Ramos (cell line): ENCODE measurements around the gene HELQ.

Source experiments
- in situ Hi-C: fragments of 300-500 bp; cut with MboI; formaldehyde crosslinking; loops from one replicate; pipeline ENCODE4 v1.14.3; 2022; ENCODE audit warnings: low sequenced_read_pairs; ENCODE audit not compliant: unreplicated experiment

Gene HELQ

GRCh38 chr4:83372931-83373330 lies 82.7 kb downstream of the HELQ start:
- in situ Hi-C loops, result no loop called here

- in situ Hi-C loops, result no loop called here
These were observed 83.7 kb downstream of the HELQ start for GRCh38 chr4:83371936-83372335.

DNA sequence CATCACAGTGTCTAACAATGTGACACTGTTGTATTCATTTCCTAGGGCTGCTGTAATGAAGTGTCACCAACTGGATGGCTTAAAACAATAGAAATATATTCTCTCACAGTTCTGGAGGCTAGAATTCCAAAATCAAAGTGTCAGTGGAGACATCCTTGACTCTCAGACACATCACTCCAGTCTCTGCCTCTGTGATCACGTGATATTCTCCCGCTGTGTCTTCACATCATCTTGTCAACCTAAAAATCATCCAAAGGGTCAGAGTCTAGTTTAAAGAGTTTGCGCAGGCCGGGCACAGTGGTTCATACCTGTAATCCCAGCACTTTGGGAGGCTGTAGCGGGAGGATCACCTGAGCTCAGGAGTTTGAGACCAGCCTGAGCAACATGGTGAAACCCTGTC lies 84.4 kb downstream of the HELQ start:
- in situ Hi-C loops, result no loop called here

DNA sequence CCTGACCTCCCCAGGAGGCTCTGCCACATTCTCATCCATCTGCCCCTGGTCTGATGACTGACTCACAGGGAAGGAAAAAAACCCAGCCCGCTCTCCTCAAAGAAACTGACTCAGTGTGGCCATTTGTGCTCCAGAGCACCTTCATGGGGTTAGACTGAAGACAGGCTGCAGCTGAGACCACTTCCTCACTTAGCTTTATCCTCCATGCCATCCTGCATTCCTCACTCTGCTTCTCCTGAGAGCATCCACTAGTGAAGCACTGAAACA lies 85.0 kb downstream of the HELQ start:
- in situ Hi-C loops, result no loop called here

DNA sequence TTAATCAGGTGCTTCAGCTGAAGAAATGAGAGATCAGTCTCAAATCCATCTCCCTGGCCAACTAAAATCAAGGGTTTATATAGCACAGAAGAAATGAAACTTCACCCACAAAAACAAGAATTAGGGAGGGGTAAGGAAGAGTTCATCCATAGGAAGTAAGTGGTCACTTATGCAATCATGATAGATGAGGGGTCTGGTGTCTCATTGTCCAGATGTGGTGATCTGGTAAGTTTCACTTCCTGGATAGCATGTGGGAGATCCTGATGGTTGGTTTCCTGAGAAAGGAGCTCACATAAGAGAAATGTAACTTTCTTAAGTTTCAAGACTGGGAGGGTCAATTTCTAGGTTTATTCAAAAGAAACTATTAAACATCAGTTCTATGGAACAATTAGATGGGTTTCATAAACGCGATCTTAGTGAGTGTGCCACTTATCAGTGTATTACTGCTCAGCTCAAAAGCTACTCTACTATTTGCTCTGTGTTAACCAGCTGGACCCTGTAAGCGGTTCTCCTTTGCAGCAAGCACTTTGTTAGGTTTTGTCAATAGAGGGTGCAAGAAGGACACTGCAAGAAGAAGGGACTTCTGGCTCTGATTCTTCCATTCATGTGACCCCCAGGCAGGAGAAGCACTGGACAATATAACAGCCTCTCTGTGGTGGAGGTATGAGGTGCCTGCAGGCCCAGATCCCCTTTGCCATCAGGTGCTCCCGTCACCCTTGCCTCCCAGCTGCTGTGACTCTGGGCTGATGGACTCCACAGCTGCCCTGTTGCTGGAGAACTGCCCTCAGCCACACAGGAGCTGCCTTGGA lies 85.6 kb downstream of the HELQ start:
- in situ Hi-C loops, result loop anchor here (10.0 kb wide), 1 partner anchor 265 kb away; no protein-coding TSS in a partner anchor

DNA sequence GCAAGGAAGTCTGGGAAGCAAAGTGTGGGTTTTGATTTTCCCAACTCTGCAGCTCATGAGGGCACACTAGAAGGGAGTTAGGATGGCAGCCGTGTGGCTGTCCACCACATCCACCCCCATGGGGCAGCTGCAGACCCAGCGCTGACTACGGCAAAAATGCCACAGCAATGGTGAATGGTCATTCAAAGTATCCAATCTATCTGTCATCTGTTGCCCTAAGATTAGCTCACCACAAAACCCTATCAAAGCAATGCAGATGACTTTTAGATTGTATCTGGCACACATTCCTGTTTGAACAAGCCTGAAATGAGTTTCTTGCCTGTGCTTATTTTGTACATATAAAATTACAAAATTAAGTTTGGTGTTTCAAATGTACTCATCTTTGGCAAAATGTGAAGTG lies 91.3 kb downstream of the HELQ start:
- in situ Hi-C loops, result loop anchor here (10.0 kb wide), 1 partner anchor 270 kb away; no protein-coding TSS in a partner anchor

DNA sequence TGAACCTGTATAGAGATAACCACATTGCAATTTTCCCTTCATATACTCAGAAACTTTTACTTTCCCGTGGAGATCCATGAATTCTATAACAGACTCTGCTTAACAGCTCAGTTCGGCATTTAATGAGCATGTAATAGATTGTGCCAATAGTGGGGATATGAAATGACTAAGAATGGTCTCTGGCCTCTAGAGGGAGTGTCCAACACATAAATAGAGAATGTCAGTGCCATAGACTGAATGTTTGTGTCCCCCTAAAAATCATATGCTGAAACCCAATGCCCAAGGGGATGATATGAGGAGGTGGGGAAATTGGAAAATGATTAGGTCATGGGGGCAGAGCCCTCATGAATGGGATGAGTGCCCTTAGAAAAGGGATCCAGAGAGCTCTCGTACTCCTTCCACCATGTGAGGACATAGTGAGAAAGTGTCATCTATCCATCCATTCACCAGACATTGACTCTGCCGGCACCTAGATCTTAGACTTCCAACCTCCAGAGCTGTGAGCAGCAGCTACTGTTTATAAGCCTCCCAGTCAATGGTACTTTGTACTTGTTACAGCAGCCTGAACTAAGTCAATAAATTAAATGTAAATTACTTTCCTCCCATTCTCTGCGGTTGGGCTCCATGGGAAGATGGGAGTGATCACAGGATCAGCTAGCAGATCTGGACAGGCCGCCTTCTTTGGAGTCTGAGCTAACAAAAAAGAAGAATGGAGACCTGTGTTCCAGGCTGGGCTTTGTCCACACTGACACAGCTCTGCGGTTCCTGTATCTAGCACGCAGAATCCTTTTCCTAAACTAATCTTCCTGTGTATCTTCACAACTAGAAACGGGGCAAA lies 92.9 kb downstream of the HELQ start:
- in situ Hi-C loops, result loop anchor here (10.0 kb wide), 1 partner anchor 272 kb away; no protein-coding TSS in a partner anchor

DNA sequence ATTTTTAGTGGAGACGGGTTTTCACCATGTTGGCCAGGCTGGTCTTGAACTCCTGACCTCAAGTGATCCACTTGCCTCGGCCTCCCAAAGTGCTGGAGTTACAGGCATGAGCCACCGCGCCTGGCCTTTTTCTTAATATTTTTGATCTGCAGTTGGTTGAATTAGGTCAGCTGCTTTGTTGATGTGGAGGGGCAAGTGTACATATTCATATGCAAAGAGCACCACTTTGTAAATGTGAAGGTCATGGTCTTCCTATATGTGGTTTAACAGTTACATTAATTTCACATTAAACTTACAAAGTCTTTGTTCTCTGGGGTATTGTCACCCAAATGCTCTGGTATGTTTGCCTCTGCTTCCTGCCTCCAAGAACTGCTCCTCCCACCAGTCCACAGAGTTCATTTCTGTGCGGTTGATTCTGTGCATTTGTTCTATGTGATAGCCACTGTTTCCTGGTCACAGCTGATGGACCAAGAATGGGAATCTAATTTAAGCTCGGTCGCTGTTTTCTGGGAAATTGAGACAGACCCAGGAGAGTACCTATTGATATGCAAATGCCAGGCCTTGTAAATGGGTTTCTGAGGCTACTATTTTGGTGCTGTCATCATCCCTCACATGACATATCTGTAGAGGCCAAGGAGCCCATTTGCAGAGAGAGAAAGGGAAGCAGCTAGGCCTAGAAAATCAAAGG lies 94.1 kb downstream of the HELQ start:
- in situ Hi-C loops, result loop anchor here (10.0 kb wide), 1 partner anchor 273 kb away; no protein-coding TSS in a partner anchor

DNA sequence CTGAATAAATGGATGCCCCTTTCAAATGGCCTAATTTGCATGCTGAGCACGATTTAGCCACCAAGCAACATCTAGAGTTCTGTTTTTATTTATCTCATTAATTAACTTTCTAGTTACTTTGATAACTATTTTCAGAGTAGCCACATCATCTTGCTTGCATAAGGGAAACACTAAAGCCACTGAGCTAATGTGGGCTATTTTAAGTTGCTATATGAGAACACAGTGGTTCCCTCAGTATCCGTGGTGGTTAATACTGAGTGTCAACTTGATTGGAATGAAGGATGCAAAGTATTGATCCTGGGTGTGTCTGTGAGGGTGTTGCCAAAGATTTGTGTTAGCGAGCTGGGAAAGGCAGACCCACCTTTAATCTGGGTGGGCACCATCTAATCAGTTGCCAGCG lies 95.6 kb downstream of the HELQ start:
- in situ Hi-C loops, result loop anchor here (10.0 kb wide), 1 partner anchor 275 kb away; no protein-coding TSS in a partner anchor

GRCh38 chr4:83358410-83358809 lies 97.2 kb downstream of the HELQ start:
- in situ Hi-C loops, result no loop called here
